Keratinocyte (primary cell): ENCODE data around the gene OR6M1. TPM values are rescaled to one million over a fixed set of nuclear protein-coding genes. Genes with fewer than 3 reads are reported as not detected.

Source experiments
- DNase-seq: peaks from one replicate; pipeline ENCODE4 v3.0.0-alpha.2; 2011; ENCODE audit warnings: low read depth, missing footprints, low spot score
- FAIRE-seq: peaks from 2 replicates; lab custom pipeline; 2011; peaks lifted over from hg19 to GRCh38; lab: Jason Lieb, UNC
- H2AFZ ChIP-seq: 2 replicates; pipeline ENCODE4 v1.6.0; 2012; ENCODE audit warnings: low read length, control low read depth, inconsistent platforms; ENCODE audit not compliant: control insufficient read depth
- H3K27ac ChIP-seq: 2 replicates; pipeline ENCODE4 v1.5.1; 2011; ENCODE audit warnings: low read length; ENCODE audit not compliant: control insufficient read depth, insufficient read depth
- H3K27me3 ChIP-seq: 3 replicates; pipeline ENCODE4 v1.6.0; 2011; ENCODE audit warnings: low read length; ENCODE audit not compliant: control insufficient read depth, insufficient read depth; ENCODE audit errors: extremely low read depth
- H3K36me3 ChIP-seq, 2 experiments: 2 replicates in 1 of 2; 3 replicates in 1 of 2; pipeline ENCODE4 v1.5.1; 2011; ENCODE audit warnings: low read length in 2 of 2, mild to moderate bottlenecking in 1 of 2; ENCODE audit not compliant: control insufficient read depth in 2 of 2, insufficient read depth in 2 of 2; ENCODE audit errors: extremely low read depth in 1 of 2
- H3K4me1 ChIP-seq: 3 replicates; pipeline ENCODE4 v1.5.1; 2011; ENCODE audit warnings: low read length; ENCODE audit not compliant: control insufficient read depth, insufficient read depth; ENCODE audit errors: extremely low read depth
- H3K4me2 ChIP-seq: 3 replicates; pipeline ENCODE4 v1.6.0; 2011; ENCODE audit warnings: low read depth, low read length; ENCODE audit not compliant: control insufficient read depth, insufficient read depth; ENCODE audit errors: extremely low read depth
- H3K4me3 ChIP-seq, 3 experiments: fragments of 200-600 bp in 1 of 3; sonication (generic) in 1 of 3; 2 replicates in 2 of 3; 3 replicates in 1 of 3; pipeline ENCODE4 v1.5.1; 2011 to 2016; ENCODE audit warnings: low read length in 3 of 3, mild to moderate bottlenecking in 3 of 3, control low read depth in 2 of 3, inconsistent platforms in 1 of 3, low read depth in 1 of 3, mixed read lengths in 1 of 3, mixed run types in 1 of 3, moderate library complexity in 1 of 3; ENCODE audit not compliant: control insufficient read depth in 2 of 3, insufficient read depth in 2 of 3; ENCODE audit errors: extremely low read depth in 1 of 3
- H3K79me2 ChIP-seq: 2 replicates; pipeline ENCODE4 v1.6.0; 2012; ENCODE audit warnings: low read length; ENCODE audit not compliant: control insufficient read depth, insufficient read depth
- H3K9ac ChIP-seq: 3 replicates; pipeline ENCODE4 v1.6.0; 2011; ENCODE audit warnings: low read length; ENCODE audit not compliant: control insufficient read depth, insufficient read depth; ENCODE audit errors: extremely low read depth
- H3K9me1 ChIP-seq: 3 replicates; pipeline ENCODE4 v1.6.0; 2011; ENCODE audit warnings: low read length; ENCODE audit not compliant: control insufficient read depth, insufficient read depth; ENCODE audit errors: extremely low read depth
- H3K9me3 ChIP-seq: 2 replicates; pipeline ENCODE4 v1.5.1; 2012; ENCODE audit warnings: low read depth, low read length; ENCODE audit not compliant: control insufficient read depth
- H4K20me1 ChIP-seq: 3 replicates; pipeline ENCODE4 v1.6.0; 2011; ENCODE audit warnings: low read length; ENCODE audit not compliant: control insufficient read depth, insufficient read depth; ENCODE audit errors: extremely low read depth
- EZH2 ChIP-seq: IDR thresholded peaks from one replicate; pipeline ENCODE4 v1.6.1; 2012; ENCODE audit warnings: inconsistent platforms, mild to moderate bottlenecking, low read length, moderate library complexity
- dilution Hi-C: fragments of 300-500 bp; cut with MboI; formaldehyde crosslinking; loops from one replicate; pipeline ENCODE4 v1.7.0; 2020; ENCODE audit warnings: low sequenced_read_pairs; ENCODE audit not compliant: extremely low pct_ligation_motif_present
- polyA plus RNA-seq, 5 experiments: library from polyadenylated mRNA; depleted of rRNA in 3 of 5; stranded (reverse) in 3 of 5; stranded (forward) in 1 of 5; unstranded in 1 of 5; fragments of >200 nt; gene quantifications; 1 replicate in 1 of 5; 2 replicates in 3 of 5; 3 replicates in 1 of 5; pipeline versions ENCODE4 v1.2.1 to v1.2.3, GENCODE V29; 2011 to 2012; ENCODE audit warnings: missing spikeins in 2 of 5, low read depth in 1 of 5, low replicate concordance in 1 of 5
- TF ChIP-seq, protein P1 (sequence below), 3 experiments: IDR thresholded peaks in 1 of 3; conservative IDR thresholded peaks in 1 of 3; optimal IDR thresholded peaks in 1 of 3; 2 replicates in 2 of 3; 3 replicates in 1 of 3; pipeline versions ENCODE3 to v1.5.1; 2011; ENCODE audit warnings: low read length in 3 of 3, mild to moderate bottlenecking in 3 of 3, moderate library complexity in 2 of 3, control low read depth in 1 of 3, inconsistent platforms in 1 of 3; ENCODE audit not compliant: insufficient read depth in 2 of 3; ENCODE audit errors: extremely low read depth in 1 of 3

OR6M1 gene
- polyA plus RNA-seq, 1 donor (not counting 4 experiments of a cell fraction or from before 2014, with no cell fraction given), result not detected

DNA sequence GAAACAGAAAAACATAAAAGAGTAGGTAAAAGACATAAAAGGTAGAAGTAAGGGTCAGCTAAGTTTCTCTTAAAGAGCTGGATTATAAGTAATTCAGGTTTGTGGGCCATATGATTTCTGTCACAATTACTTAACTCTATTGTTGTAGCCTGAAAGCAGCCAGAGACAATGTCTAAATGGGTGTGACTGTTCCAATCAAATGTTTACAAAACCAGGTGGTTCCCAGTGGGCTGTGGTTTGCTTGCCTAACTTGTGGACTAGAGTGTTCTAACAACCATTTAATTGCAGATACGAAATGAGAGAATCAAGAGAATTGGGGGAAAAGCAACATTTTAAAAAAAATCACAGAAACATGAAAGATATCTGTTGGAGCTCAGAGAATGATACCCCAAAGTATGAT is 22.6 kb downstream of the OR6M1 start:
- Histone ChIP-seq H3K4me3 (no peak overlapping the region), H4K20me1 (no peaks in the 10 kb centered on the region), H3K27me3 (no peaks in the 10 kb centered on the region), H3K9ac (no peak overlapping the region), H3K4me1 (no peaks in the 10 kb centered on the region), H3K79me2 (no peaks in the 10 kb centered on the region), H3K9me3 (no peaks in the 10 kb centered on the region), H2AFZ (no peak overlapping the region), H3K36me3 (no peaks in the 10 kb centered on the region), H3K9me1 (no peaks in the 10 kb centered on the region), H3K27ac (no peak overlapping the region), H3K4me2 (no peak overlapping the region)
- dilution Hi-C loops, result no loop called here
- no peak for FAIRE-seq
- TF ChIP-seq EZH2, result no peak
- TF ChIP-seq, protein P1, sequence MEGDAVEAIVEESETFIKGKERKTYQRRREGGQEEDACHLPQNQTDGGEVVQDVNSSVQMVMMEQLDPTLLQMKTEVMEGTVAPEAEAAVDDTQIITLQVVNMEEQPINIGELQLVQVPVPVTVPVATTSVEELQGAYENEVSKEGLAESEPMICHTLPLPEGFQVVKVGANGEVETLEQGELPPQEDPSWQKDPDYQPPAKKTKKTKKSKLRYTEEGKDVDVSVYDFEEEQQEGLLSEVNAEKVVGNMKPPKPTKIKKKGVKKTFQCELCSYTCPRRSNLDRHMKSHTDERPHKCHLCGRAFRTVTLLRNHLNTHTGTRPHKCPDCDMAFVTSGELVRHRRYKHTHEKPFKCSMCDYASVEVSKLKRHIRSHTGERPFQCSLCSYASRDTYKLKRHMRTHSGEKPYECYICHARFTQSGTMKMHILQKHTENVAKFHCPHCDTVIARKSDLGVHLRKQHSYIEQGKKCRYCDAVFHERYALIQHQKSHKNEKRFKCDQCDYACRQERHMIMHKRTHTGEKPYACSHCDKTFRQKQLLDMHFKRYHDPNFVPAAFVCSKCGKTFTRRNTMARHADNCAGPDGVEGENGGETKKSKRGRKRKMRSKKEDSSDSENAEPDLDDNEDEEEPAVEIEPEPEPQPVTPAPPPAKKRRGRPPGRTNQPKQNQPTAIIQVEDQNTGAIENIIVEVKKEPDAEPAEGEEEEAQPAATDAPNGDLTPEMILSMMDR (optimal IDR thresholded peaks at IDR 0.05 in 1 of 3, IDR thresholded peaks at IDR 0.05 in 1 of 3, conservative IDR thresholded peaks at IDR 0.05 in 1 of 3; ENCODE audit: extremely low read depth in 1 of 3, insufficient read depth in 2 of 3, low read length in 3 of 3), result no peak
- no peak for DNase-seq

DNA sequence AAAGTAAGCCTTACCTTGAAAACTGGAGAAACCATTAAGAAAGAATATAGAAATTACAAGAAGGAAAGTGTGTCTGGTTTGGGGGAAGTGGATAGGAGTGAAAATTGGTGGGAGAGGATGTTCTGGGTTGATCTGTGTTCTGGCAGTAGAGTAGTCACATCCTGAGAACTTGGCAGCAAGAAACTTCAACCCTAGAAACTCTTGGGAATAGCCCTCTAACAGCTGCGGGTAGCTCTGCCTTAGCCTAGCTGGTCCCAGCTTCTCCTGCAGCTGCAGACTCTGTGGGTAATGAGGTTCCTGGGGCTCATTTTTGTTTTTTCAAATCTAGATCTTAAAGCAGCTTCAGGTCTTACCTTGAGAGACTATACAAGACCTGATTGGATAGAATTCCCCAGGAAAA is 27.6 kb downstream of the OR6M1 start:
- Histone ChIP-seq H3K27ac (no peak overlapping the region), H3K4me1 (no peaks in the 10 kb centered on the region), H3K4me3 (no peak overlapping the region), H3K36me3 (no peaks in the 10 kb centered on the region), H3K27me3 (no peaks in the 10 kb centered on the region), H4K20me1 (no peaks in the 10 kb centered on the region), H2AFZ (no peak overlapping the region), H3K9me1 (no peaks in the 10 kb centered on the region), H3K4me2 (no peak overlapping the region), H3K9me3 (no peaks in the 10 kb centered on the region), H3K79me2 (no peaks in the 10 kb centered on the region), H3K9ac (no peak overlapping the region)
- DNase-seq (no peak), FAIRE-seq (no peak)
- TF ChIP-seq, protein P1 (optimal IDR thresholded peaks at IDR 0.05 in 1 of 3, IDR thresholded peaks at IDR 0.05 in 1 of 3, conservative IDR thresholded peaks at IDR 0.05 in 1 of 3; ENCODE audit: extremely low read depth in 1 of 3, insufficient read depth in 2 of 3, low read length in 3 of 3), result no peak
- TF ChIP-seq EZH2, result no peak
- dilution Hi-C loops, result no loop called here
